ENCODE data around the gene C6. TPM values are rescaled to one million over a fixed set of nuclear protein-coding genes. Genes with fewer than 3 reads are reported as not detected.

C6 gene
- total RNA-seq, 2 donors from 2014 or later = 0.49 to 0.68 TPM

GRCh38 chr5:41097642-41098041 is 115.7 kb downstream of the C6 start:
- ATAC-seq (ENCODE audit: insufficient number of reproducible peaks, low FRiP score, low read depth) = no peak
- Histone ChIP-seq H3K9me3 (no peaks in the 10 kb centered on the region), H3K36me3 (no peaks in the 10 kb centered on the region), H3K27ac (no peak overlapping the region), H3K4me1 (ENCODE audit: control insufficient read depth in 1 of 2, low read depth in 2 of 2) (no peaks in the 10 kb centered on the region), H3K27me3 (replicated peaks; ENCODE audit: insufficient read depth) (no peaks in the 10 kb centered on the region), H3K4me3 (no peak overlapping the region)
- no peak for DNase-seq (ENCODE audit: low spot score)
- TF ChIP-seq CTCF (IDR thresholded peaks at IDR 0.05) = no peak

GRCh38 chr5:41095324-41096101 is 117.8 kb downstream of the C6 start:
- Histone ChIP-seq H3K27me3 (replicated peaks; ENCODE audit: insufficient read depth) (no peaks in the 10 kb centered on the region), H3K4me3 (no peak overlapping the region), H3K36me3 (no peaks in the 10 kb centered on the region), H3K27ac (no peak overlapping the region), H3K9me3 (no peaks in the 10 kb centered on the region), H3K4me1 (ENCODE audit: control insufficient read depth in 1 of 2, low read depth in 2 of 2) (no peaks in the 10 kb centered on the region)
- DNase-seq (ENCODE audit: low spot score) (no peak), ATAC-seq (ENCODE audit: insufficient number of reproducible peaks, low FRiP score, low read depth) (no peak)
- TF ChIP-seq CTCF (IDR thresholded peaks at IDR 0.05) = no peak

- no peak overlapping the region for H3K27ac ChIP-seq
- TF ChIP-seq CTCF (IDR thresholded peaks at IDR 0.05) = no peak
- ATAC-seq (ENCODE audit: insufficient number of reproducible peaks, low FRiP score, low read depth) = no peak
Observed at GRCh38 chr5:41094871-41095270, 118.5 kb downstream of the C6 start.

GRCh38 chr5:41093803-41094202 is 119.5 kb downstream of the C6 start:
- DNase-seq (ENCODE audit: low spot score) = no peak
- Histone ChIP-seq H3K27ac (no peak overlapping the region), H3K4me3 (no peak overlapping the region), H3K4me1 (ENCODE audit: control insufficient read depth in 1 of 2, low read depth in 2 of 2) (no peaks in the 10 kb centered on the region), H3K9me3 (no peaks in the 10 kb centered on the region), H3K27me3 (replicated peaks; ENCODE audit: insufficient read depth) (no peaks in the 10 kb centered on the region), H3K36me3 (no peaks in the 10 kb centered on the region)
- ATAC-seq (ENCODE audit: insufficient number of reproducible peaks, low FRiP score, low read depth) = no peak
- no peak for TF ChIP-seq CTCF (IDR thresholded peaks at IDR 0.05)

More at GRCh38 chr5:41094871-41095270, 118.5 kb downstream of the C6 start:
- Histone ChIP-seq H3K9me3 (no peaks in the 10 kb centered on the region), H3K4me3 (no peak overlapping the region), H3K4me1 (ENCODE audit: control insufficient read depth in 1 of 2, low read depth in 2 of 2) (no peaks in the 10 kb centered on the region), H3K36me3 (no peaks in the 10 kb centered on the region), H3K27me3 (replicated peaks; ENCODE audit: insufficient read depth) (no peaks in the 10 kb centered on the region)
- no peak for DNase-seq (ENCODE audit: low spot score)

Other genes starting within 250 kb of the C6 start
- not detected for gene MROH2B, start 142.2 kb downstream of the C6 start, total RNA-seq